PFSK-1 (cell line): Measurements from ENCODE around the gene UBA5.

ENCODE experiments used
- POLR2AphosphoS5 ChIP-seq: IDR thresholded peaks from 2 replicates; pipeline ENCODE4 v1.6.1; 2012; ENCODE audit warnings: low read depth, mild to moderate bottlenecking, control low read depth, low read length, moderate library complexity
- TF ChIP-seq, protein P1 (sequence below), 2 experiments: IDR thresholded peaks; 2 replicates each; pipeline versions ENCODE4 v1.6.1 to v1.8.0; 2011 to 2012; ENCODE audit warnings: low read depth in 2 of 2, low read length in 2 of 2, control low read depth in 1 of 2, inconsistent platforms in 1 of 2, mild to moderate bottlenecking in 1 of 2, moderate library complexity in 1 of 2; ENCODE audit not compliant: insufficient read depth in 1 of 2

DNA sequence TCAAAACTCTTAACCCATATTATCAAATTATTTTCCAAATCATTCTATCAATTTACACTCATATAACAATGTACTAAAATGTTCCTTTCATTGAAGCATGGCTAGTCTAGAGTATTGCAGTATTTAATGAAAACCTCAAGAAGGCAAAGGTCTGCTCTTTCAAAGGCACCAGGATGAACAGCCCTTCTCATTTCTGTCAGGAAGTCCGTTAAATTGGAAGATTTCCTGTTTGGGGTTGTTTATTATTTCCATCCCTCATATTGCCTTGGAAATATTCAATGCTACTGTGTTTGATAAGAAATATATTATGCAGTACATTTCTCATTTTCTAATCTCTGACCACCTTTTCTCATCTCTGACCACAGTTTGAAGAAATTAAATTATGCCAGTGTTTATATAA, 38.0 kb upstream of the UBA5 start:
- TF ChIP-seq, protein P1, sequence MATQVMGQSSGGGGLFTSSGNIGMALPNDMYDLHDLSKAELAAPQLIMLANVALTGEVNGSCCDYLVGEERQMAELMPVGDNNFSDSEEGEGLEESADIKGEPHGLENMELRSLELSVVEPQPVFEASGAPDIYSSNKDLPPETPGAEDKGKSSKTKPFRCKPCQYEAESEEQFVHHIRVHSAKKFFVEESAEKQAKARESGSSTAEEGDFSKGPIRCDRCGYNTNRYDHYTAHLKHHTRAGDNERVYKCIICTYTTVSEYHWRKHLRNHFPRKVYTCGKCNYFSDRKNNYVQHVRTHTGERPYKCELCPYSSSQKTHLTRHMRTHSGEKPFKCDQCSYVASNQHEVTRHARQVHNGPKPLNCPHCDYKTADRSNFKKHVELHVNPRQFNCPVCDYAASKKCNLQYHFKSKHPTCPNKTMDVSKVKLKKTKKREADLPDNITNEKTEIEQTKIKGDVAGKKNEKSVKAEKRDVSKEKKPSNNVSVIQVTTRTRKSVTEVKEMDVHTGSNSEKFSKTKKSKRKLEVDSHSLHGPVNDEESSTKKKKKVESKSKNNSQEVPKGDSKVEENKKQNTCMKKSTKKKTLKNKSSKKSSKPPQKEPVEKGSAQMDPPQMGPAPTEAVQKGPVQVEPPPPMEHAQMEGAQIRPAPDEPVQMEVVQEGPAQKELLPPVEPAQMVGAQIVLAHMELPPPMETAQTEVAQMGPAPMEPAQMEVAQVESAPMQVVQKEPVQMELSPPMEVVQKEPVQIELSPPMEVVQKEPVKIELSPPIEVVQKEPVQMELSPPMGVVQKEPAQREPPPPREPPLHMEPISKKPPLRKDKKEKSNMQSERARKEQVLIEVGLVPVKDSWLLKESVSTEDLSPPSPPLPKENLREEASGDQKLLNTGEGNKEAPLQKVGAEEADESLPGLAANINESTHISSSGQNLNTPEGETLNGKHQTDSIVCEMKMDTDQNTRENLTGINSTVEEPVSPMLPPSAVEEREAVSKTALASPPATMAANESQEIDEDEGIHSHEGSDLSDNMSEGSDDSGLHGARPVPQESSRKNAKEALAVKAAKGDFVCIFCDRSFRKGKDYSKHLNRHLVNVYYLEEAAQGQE (IDR thresholded peaks at IDR 0.05; ENCODE audit: insufficient read depth in 1 of 2, low read depth in 2 of 2, low read length in 2 of 2): no peak
- no peak for TF ChIP-seq POLR2AphosphoS5
